ENCODE measurements around the gene OR5H6. TPM values are rescaled to one million over a fixed set of nuclear protein-coding genes. Genes with fewer than 3 reads are reported as not detected.

Gene OR5H6
- total RNA-seq, 1 donor from 2014 or later, result not detected

- no peak overlapping the region for H3K9ac ChIP-seq
- no peaks in the 10 kb centered on the region for H3K36me3 ChIP-seq
- H3K4me2 ChIP-seq, result no peak overlapping the region
- H3K27ac ChIP-seq, result no peak overlapping the region
- no peaks in the 10 kb centered on the region for H3K9me3 ChIP-seq (ENCODE audit: low read depth)
- Mint-ChIP-seq H3K4me1 (no peaks in the 10 kb centered on the region), H3K4me3 (no peak overlapping the region), H3K36me3 (no peaks in the 10 kb centered on the region), H3K27ac (no peak overlapping the region), H3K27me3 (ENCODE audit: insufficient read depth, low read depth) (no peaks in the 10 kb centered on the region), H3K9me3 (peaks cover 2% of the 10 kb centered on the region)
- H3K27me3 ChIP-seq, result no peaks in the 10 kb centered on the region
- TF ChIP-seq CTCF (IDR thresholded peaks at IDR 0.05) (no peak), EZH2 (IDR thresholded peaks at IDR 0.05) (no peak), EZH2phosphoT487 (IDR thresholded peaks at IDR 0.05) (no peak)
- no peaks in the 10 kb centered on the region for H3F3A ChIP-seq (ENCODE audit: low read depth)
- H3K4me1 ChIP-seq, result no peaks in the 10 kb centered on the region
- no peak overlapping the region for H3K4me3 ChIP-seq
- H2AFZ ChIP-seq (replicated peaks), result no peak overlapping the region
- H3K79me2 ChIP-seq (ENCODE audit: low read depth), result no peaks in the 10 kb centered on the region
- no peaks in the 10 kb centered on the region for H4K20me1 ChIP-seq (ENCODE audit: low read depth)
- no peak for DNase-seq (ENCODE audit: low spot score)
Observed at GRCh38 chr3:98291332-98291957, 27.4 kb downstream of the OR5H6 start.

Other genes with a start within 250 kb of the OR5H6 start
- gene GABRR3, start 228.9 kb upstream of the OR5H6 start, total RNA-seq (ENCODE audit: low replicate concordance), result not detected in 2 replicates
- not detected in 2 replicates for gene OR5AC2, start 177.1 kb upstream of the OR5H6 start, total RNA-seq (ENCODE audit: low replicate concordance)
- gene OR5H1, start 133.5 kb upstream of the OR5H6 start, total RNA-seq (ENCODE audit: low replicate concordance), result not detected in 2 replicates
- gene OR5H14, start 116.8 kb upstream of the OR5H6 start, total RNA-seq (ENCODE audit: low replicate concordance), result not detected in 2 replicates
- not detected in 2 replicates for gene OR5H15, start 97.5 kb upstream of the OR5H6 start, total RNA-seq (ENCODE audit: low replicate concordance)
- gene OR5H2, start 18.3 kb downstream of the OR5H6 start, total RNA-seq (ENCODE audit: low replicate concordance), result not detected in 2 replicates
- gene OR5K4, start 89.6 kb downstream of the OR5H6 start, total RNA-seq (ENCODE audit: low replicate concordance), result not detected in 2 replicates
- not detected in 2 replicates for gene OR5K3, start 126.4 kb downstream of the OR5H6 start, total RNA-seq (ENCODE audit: low replicate concordance)
- gene OR5K1, start 199.0 kb downstream of the OR5H6 start, total RNA-seq (ENCODE audit: low replicate concordance), result not detected in 2 replicates
- gene OR5K2, start 233.4 kb downstream of the OR5H6 start, total RNA-seq (ENCODE audit: low replicate concordance), result not detected in 2 replicates